Activated CD4-positive, alpha-beta T cell treated with anti-CD3 and anti-CD28 coated beads for 24 hours (primary cell): ENCODE results near the gene PDE4D.

Source experiments
- DNase-seq, 2 donors: peaks; one replicate each; pipeline ENCODE4 v3.0.0-alpha.2; 2020; ENCODE audit warnings: low read depth in 2 of 2

The PDE4D gene

DNA sequence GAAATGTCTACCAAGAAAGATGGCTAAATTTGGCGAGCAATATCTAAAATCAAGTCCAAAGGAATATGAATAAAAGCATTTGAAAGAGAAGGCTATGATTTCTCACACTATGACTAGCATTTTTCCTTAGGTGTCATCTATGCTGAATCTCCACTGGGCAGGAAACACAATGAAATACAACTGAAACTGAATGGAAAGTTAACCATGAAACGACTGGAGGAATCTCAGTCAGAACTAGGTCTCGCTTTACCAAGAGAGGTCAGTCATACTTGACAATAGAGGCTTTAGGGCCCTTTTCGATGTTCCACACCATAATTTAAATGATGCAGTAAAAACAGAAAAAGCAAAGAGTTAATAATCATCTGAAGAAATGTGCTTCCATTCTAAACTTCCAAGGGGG, 339.0 kb downstream of the PDE4D start:
- no peak for DNase-seq

DNA sequence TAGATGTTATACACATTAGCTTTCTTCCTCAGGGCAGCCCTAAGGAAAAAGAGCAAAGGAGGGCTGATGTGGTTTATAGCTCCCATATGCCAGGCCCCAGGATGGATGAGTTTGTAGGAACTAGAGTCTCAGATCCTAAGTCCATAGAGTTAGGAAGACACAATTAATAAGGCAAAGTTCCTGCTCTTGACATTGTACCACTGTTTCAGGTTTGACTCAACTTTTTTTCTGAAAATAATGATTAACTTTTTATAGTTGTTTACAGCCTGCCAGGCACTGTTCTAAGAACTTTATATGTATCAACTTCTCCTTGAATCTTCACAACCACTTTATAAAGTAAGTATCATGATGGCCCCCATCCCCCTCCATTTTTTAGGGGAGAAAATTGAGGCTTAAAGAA, 339.5 kb downstream of the PDE4D start:
- no peak for DNase-seq

DNA sequence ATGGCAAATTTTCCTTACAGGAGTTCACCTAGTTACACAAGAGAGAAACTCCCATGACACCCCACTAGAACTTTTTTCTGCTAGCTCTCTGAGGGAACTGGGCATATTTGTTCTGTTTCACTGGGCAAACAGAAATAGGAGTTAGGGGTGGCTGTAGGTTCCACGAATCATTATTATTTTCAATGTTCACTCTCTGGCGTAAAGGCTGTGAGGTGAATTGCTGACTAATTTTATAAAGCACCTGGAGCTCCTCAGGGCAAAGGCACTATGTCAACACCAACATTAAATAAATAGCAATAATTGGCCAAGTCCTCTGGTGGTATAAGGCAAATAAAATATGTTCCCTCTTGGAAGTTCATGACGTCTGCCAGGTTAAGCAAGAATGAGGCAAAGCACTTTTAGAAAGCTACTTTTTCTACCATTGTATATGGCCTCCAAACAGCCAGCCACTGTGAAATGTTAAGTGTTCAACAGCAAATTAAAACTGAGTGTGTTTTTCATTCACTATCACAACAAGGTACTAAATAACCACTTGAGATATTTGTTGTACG, 344.6 kb downstream of the PDE4D start:
- DNase-seq = no peak

DNA sequence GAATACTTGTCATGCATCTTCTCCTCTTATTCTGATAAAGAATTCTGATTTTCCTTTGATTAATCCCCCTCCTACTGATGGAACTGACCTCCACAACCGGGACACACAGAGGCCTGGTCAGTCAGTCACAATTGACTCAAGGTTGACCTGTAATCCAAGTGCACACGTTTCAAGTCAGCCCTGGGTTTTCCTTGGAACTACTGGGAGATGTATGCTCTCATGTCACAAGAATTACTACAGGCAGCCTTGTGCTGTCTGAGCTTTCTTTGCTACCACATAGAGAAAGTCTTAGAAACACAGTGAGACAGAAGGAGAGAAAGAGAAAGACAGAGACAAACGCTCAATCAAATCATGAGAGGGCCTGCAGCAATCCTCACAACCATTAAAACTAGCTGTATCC, 345.8 kb downstream of the PDE4D start:
- no peak for DNase-seq

DNA sequence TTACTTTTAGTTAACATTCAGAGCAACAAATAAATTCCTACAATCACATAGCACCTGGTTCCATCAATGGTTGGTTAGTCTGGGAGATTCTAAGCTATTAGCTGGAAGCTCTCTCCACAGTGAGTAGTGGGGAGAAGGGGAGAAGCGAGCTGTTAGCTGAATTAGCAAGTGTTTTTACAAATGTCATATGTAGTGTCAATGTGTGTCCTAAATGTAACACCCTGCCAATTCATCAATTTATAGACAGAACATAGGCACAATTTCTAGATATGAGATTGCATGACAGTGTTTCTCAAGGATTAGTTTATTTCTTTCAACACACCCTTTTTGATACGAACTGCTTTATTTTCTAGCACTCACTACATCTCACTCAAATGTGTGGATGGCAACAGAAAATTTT, 349.0 kb downstream of the PDE4D start:
- no peak for DNase-seq

DNA sequence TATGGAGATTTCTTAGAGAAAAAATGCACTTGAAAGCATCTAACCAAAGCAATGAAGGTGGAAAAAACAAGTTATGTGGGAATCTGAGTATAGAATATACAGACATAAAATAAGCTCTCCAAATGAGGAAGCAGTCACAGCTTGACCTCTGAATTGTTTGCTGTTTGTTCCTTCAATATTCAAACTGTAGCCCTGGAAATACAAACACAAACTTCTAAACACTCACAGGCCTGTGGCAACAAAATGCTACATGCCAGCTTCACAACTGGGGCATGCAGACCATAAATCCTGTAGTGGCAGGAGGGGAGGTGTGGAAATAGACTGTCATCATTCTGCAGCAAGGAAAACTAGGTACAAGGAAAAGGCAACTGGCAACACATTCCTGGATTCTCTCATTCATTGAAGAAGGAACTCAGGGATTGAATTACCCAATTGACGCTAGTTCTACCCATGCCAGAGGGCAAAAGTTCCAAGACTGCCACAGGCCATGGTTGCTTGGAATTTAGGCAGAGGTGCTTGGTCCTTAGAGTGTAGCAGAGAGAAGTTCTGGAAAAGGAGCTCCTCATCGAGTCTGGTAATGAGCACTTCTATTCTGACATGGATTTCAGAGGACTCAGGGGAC, 349.6 kb downstream of the PDE4D start:
- DNase-seq = no peak

DNA sequence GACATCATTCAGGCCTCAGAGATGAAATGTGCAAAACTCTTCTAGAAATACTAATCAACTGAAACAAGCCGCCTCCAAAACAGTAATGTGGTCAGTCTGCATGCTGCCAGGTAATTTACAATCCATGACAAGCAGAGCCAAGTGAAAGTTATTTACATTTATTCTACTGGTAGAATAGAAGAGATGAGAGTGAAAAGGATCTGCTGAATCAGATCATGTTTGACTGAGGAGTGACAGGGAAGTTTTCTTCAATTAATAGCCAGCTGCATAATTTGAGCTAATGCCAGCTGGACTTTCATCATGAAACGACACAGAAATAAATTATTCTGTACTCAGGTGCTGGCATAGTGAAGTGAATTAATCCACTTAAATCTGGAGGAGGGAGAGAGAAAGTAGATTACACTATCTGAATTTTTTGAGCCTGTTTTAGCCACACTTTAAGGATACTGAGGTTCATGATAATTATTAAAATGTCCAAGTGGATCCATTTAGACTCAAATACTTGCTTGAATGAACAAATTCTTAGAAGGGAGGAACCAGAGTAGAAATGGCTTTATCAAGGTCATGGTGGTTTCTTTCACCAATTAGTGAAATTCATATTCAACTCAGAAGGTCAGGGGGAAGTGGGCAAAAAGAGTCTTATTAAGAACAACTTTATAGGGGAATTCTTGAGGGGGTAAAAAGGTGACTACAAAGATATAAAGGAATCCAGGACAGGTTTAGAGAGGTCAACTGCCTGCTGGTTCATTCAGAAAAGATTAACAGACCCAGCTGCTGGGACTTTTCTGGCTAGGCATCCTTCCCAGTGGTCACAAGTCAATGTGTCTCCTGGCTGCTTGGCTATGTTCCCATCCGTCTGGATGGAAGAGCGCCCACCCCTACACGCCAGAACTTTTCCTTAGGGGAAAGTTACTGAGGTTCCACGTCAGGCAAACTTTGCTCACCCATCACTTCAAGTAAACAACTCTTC, 350.4 kb downstream of the PDE4D start:
- DNase-seq = no peak

DNA sequence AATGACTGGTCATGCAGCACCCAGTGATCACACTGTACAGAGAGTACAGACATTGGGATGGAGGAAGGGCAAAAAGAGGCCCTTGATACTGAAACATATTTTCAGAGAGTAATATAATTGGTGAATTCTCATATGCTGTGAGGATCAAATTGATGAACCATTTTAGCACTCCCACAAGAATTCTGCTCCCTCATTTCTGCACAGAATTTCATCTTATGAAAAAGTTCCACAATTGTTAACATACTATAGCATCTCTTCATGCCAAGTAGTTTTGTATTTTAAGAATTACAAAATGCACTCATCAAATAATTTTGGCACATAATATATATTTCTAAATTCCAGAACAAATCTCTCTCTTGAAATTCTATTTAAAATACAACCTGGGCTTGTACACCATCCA, 351.2 kb downstream of the PDE4D start:
- DNase-seq = no peak

DNA sequence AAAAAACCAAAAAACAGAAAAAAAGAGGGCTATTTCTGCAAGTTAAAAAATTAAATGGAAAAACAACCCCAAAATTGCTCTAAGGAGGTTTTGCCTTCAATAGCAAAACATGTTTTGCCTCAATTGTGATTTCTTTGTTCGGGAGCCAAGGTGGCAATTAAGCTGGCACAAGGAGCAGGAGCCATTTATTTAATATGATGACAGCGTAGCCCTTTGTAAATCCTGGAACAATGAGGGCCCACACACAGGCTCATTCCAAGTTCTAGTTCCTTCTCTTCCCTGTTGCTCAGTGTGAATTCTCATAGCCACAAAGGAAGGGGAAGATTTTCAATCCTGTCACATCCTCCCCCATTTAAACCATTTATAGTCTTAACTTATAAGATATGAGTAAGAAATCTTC, 353.2 kb downstream of the PDE4D start:
- DNase-seq = no peak

DNA sequence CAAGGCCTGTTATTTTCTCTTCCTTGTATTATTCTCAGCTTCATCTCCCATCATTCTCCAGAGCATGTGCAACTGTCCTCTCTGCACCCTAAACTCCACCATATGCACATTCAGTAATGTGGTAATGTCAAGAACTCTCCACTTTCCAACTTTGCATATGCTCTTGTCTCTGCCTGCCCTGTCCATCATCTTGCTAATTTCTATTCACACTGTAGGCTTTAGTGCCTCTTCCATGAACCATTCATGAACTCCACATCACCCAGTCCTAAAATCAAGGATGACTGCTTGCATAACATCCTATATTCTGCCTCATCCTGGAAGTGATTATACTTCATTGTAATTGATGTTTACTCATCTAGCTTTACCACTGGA, 354.8 kb downstream of the PDE4D start:
- DNase-seq = no peak

DNA sequence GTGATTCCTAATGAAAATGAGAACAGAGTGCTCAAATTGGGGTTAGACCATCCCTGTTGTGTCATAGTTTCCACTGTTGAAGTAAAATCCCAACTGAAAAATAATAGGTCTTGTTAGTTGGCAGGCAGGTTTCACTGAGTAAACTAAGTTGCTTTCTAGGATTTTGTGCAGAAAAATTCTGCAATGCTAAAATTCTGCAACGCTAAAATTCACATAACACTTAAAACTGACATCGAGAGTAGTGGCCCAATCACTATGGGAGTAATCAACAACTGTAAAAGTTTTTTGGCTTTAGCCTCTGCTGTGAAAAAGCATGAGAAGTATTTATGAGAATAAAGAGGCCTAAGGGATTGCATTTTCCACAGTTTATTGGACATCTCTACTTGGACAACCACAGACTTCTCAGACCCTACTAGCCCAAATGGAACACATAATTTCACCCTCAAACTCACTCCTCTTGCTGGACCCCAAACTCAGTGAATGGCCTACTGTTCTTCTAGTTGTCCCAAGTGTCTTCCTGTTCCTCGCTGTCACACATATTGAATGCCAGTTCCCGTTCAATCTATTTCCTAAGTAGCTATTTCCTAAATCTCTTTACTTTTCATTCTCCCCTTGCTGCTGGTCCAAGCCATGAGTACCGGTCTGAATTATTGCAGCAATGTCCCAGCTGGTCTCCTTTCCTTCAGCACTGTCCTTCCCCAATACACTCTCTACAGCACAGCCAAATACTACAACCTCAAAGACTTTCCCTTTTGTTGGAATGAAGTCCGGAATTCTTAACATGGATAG, 355.4 kb downstream of the PDE4D start:
- DNase-seq = no peak

DNA sequence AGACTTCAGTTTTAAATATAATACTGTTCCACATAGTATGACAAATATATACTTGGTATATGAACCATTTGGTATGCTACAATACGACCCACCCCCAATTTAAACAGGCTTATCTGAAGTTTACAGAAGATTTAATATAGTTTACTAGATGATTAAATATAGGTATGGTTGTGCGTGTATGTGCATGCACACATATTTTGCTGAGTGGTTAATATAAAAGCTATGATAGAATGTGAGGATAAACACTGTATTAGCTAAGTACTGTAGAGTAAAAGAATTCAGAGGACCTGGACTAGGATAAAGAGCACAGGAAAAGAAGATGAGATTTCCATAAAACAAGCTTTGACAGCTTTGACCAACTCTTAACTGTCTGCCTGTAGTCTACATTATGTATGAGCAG, 356.7 kb downstream of the PDE4D start:
- DNase-seq = no peak

DNA sequence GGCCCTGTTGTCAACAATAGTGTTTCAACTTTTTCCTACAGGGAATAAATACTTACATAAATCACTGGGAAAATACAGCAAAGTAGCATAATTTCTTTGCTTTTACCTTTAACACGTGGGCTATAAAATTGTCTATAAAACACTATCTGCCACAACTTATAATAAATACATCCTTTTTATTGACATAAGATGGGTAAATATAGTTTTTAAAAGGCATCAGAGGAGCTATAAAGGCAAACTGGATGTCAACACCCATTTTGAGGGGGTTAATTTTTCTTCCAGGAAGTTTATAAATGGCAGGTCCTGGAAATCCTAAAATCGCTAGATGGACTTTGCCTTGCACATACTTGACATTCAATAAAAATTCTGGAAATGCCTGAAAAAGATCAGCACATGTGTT, 358.0 kb downstream of the PDE4D start:
- no peak for DNase-seq

DNA sequence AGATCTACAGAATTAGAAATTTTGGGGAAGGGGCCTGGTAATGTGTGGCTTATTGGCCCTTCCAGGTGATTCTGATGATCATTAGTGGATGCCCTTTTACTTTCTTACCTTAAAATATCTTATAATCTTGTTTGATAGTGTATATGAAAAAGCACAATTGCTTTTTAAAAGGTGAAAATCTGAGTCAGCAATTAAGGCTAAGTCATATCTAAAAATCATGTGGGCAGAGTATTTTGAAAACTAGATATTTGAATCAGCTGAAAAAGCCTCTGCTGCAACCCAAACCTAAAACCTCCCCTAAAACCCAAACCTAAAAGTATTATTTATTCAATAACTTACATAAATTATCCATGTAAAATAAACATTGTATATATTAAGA, 359.8 kb downstream of the PDE4D start:
- no peak for DNase-seq

DNA sequence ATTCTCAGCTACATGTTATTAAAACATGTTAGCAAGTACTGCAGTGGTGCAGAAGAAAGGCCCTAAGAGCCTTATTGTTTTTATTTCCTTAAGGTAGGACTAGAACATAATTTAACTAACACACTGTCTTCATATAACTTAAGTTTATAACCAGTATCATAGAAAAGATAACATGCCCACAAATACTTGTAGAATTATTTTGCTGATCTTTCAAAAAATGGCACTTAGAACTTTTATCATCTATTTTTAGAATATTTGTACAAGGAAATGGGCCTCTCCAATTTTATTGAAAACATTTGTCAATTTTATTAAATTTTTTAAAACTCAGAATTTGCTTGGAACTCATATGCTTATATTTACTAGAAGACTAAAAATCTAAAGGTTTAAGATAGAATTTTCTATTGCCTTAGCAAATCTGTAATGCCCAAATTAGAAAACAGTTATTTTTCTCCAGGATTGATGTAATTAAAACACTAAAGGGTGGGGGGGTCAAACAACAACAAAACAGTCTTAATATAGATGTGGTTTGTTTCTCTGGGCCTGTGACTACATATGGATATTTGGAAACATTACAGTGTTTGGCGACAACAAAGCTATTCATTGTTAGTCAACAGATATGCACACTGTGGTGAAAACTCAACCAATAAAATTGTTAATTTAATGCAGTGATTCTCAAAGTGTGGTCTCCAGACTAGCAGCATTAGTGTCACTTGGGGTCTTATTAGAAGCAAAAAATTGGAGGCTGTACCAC, 360.4 kb downstream of the PDE4D start:
- DNase-seq = no peak

DNA sequence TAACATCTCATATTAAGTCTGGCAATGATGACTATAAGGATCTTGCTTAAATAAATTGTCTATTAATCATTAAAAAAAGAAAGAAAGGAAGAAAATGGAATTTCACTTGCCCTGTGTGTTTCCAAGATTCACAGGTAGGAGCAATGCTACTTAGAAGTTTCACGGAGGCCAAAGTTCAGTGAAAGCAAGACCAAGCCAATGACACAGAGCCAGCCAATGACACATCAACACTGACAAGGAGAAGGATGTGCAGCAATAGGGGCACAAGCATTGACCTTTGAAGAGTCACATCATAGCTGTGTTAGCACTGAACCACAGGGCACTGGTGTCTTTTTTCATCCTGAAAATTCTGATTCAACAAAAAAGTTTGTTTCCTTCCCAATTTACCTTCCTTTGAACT, 364.3 kb downstream of the PDE4D start:
- DNase-seq = no peak

DNA sequence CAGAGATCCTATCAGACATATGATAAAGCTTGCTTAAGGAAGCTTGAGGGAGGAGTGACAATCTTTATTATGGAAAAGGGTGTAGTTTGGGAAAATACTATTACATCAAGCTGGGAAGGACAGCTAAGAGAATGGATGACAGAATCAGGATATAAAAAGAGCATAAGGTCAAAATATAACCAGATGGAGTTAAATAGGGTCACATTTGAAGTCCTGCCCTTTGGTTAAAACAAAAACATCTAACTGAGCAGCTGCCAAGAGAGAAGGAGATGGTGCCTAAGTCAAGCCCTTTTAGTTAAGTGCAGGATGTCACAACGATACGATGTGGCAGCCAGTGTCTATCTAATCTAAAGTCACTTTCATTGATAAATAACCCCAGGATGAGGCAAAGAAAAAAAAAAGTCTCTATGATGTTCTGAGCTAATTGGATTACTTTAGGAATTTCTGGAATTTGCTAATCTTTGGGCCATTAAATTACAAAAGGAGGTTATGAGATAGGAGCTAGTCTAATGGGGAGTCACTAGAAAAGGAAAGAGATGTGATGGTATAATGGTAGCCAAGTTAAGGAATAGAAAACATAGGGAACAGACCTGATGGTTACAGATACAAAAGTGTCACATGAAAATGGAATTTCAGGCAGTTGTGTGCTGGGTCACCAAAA, 365.2 kb downstream of the PDE4D start:
- no peak for DNase-seq

DNA sequence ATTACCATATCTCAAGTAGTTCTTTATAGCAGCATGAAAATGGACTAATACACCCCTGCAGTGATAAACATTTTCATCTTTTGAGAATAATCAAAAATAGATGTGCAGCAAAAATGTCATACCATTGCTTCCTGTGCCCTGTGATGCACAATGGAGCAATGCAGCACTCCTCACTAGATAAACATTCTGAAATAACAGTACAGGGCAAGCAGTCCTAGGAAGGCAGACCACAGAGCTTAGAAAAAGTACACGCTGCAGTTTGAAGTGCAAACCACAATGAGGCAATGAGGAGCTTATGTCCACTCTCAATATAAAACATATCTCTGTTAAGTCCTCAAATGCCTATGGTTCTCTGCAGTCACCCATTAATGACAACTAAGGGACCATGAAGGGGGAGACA, 367.6 kb downstream of the PDE4D start:
- no peak for DNase-seq

DNA sequence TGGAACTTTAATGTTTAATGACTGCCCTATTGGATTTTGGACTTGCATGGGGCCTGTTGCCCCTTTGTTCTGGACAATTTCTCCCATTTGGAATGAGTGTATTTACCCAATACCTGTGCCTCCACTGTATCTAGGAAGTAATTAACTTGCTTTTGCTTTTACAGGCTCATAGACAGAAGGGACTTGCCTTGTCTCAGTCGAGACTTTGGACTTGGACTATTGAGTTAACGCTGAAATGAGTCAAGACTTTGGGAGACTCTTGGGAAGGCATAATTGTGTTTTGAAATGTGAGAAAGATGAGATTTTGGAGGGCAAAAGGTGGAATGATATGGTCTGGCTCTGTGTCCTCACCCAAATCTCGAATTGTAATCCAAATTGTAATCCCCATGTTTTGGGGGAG, 368.2 kb downstream of the PDE4D start:
- no peak for DNase-seq

DNA sequence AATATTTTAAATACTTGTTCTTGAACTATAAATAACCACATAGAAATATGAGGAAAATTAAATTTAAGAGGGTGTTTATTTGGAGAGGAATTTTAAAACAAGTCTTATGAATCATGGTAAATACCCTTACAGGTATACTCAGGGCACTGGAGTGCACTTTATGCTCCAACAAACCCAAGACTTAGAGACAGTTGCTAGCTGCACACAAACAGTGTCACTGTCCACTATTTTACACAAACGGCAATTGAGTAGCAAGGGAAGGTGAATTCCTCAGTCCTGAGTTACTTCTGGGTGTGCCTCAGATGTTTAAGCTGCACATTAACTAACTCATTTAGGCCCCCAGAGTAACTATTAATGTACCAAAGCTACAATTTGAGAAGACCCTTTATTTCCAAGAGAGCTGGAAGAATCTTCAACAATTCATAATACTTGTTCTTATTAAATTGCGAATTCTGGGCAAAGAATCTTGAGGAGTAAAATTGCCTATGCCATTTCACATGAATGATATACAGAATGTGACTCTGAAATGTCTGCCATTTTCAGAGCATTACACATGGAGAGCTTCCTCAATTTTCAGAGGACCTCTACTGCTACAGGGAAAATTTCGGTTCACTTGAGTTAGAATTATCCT, 371.2 kb downstream of the PDE4D start:
- DNase-seq = no peak

DNA sequence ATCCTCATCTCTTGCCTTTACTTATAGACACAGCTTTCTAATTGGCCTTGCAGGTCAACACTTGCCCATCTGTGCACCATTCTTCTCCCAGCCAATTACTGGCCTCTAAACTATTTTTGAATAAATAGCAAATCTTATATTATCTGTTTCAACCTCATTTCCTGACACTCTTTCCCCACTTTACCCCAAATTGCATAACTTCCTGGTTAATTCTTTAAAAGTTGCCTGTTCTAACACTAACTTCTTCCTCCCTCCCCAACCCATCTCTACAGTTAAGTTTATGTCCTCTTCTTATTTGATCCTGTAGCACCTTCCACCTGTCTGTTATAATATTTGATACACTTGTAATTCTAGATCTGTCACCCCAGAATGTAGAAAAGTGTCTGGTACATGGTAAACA, 372.1 kb downstream of the PDE4D start:
- DNase-seq = no peak
